CD14-positive monocyte (primary cell): ENCODE data around the gene AMBP. TPM values are rescaled to one million over a fixed set of nuclear protein-coding genes. Genes with fewer than 3 reads are reported as not detected.

Source experiments
- DNase-seq, 3 donors: peaks; one replicate each; pipeline ENCODE4 v3.0.0-alpha.2; 2011 to 2022
- H2AFZ ChIP-seq: 2 replicates; pipeline ENCODE4 v1.6.0; 2012; ENCODE audit warnings: mild to moderate bottlenecking, low read depth, low read length, inconsistent platforms; ENCODE audit not compliant: insufficient read depth, poor library complexity, severe bottlenecking
- H3K27ac ChIP-seq, 2 donors: 1 replicate in 1 of 2; 2 replicates in 1 of 2; pipeline ENCODE4 v1.5.1; 2012 to 2013; ENCODE audit warnings: low read length in 2 of 2, control low read depth in 1 of 2, inconsistent platforms in 1 of 2, low read depth in 1 of 2, mild to moderate bottlenecking in 1 of 2
- H3K27me3 ChIP-seq, 2 donors: one replicate each; pipeline versions ENCODE4 v1.6.0 to v1.6.1; 2011 to 2013; ENCODE audit warnings: low read length in 2 of 2; ENCODE audit not compliant: control insufficient read depth in 2 of 2, insufficient read depth in 2 of 2
- H3K36me3 ChIP-seq, 2 donors: replicated peaks in 1 of 2; 1 replicate in 1 of 2; 2 replicates in 1 of 2; pipeline versions ENCODE4 v1.5.1 to v1.6.1; 2012 to 2013; ENCODE audit warnings: low read length in 2 of 2, control low read depth in 1 of 2, inconsistent platforms in 1 of 2, mild to moderate bottlenecking in 1 of 2; ENCODE audit not compliant: insufficient read depth in 2 of 2, control insufficient read depth in 1 of 2
- H3K4me1 ChIP-seq, 2 donors: 1 replicate in 1 of 2; 2 replicates in 1 of 2; pipeline versions ENCODE4 v1.5.1 to v1.6.1; 2012 to 2013; ENCODE audit warnings: low read length in 2 of 2, control low read depth in 1 of 2, inconsistent platforms in 1 of 2, mild to moderate bottlenecking in 1 of 2, moderate library complexity in 1 of 2; ENCODE audit not compliant: insufficient read depth in 2 of 2, control insufficient read depth in 1 of 2
- H3K4me2 ChIP-seq: replicated peaks from 2 replicates; pipeline ENCODE3; 2012; ENCODE audit warnings: low read length, moderate library complexity, mild to moderate bottlenecking; ENCODE audit not compliant: poor library complexity, severe bottlenecking; ENCODE audit errors: extremely low read depth
- H3K4me3 ChIP-seq, 3 experiments: fragments of 200-600 bp in 1 of 3; sonication (generic) in 1 of 3; replicated peaks in 1 of 3; 1 replicate in 2 of 3; 2 replicates in 1 of 3; pipeline ENCODE4 v1.5.1; 2011 to 2013; ENCODE audit warnings: low read length in 3 of 3, mild to moderate bottlenecking in 3 of 3, control low read depth in 2 of 3, low read depth in 2 of 3, inconsistent platforms in 1 of 3, moderate library complexity in 1 of 3
- H3K79me2 ChIP-seq: 2 replicates; pipeline ENCODE4 v1.6.0; 2012; ENCODE audit warnings: mild to moderate bottlenecking, control low read depth, inconsistent platforms, low read length, moderate library complexity; ENCODE audit not compliant: insufficient read depth
- H3K9ac ChIP-seq: 2 replicates; pipeline ENCODE4 v1.6.0; 2017; ENCODE audit warnings: low read length, mild to moderate bottlenecking; ENCODE audit not compliant: insufficient read depth, poor library complexity, severe bottlenecking
- H3K9me3 ChIP-seq, 2 donors: replicated peaks in 1 of 2; 1 replicate in 1 of 2; 2 replicates in 1 of 2; pipeline versions ENCODE4 v1.5.1 to v1.6.1; 2012 to 2013; ENCODE audit warnings: low read length in 2 of 2, control low read depth in 1 of 2; ENCODE audit not compliant: control insufficient read depth in 1 of 2, insufficient read depth in 1 of 2
- H4K20me1 ChIP-seq: 2 replicates; pipeline ENCODE4 v1.6.0; 2012; ENCODE audit warnings: mild to moderate bottlenecking, low read length, control low read depth, moderate library complexity; ENCODE audit not compliant: insufficient read depth
- H3K27ac Mint-ChIP-seq, 7 donors: one replicate each; pipeline ENCODE4 v1.8.0; 2020; ENCODE audit warnings: mild to moderate bottlenecking in 7 of 7, mixed read lengths in 7 of 7, moderate library complexity in 6 of 7, inconsistent platforms in 2 of 7
- H3K27me3 Mint-ChIP-seq, 3 donors: one replicate each; pipeline ENCODE4 v1.8.0; 2021 to 2022; ENCODE audit warnings: low read depth in 3 of 3, mild to moderate bottlenecking in 3 of 3, mixed read lengths in 3 of 3, moderate library complexity in 3 of 3, inconsistent platforms in 1 of 3
- H3K36me3 Mint-ChIP-seq, 2 donors: one replicate each; pipeline ENCODE4 v1.8.0; 2020; ENCODE audit warnings: mixed read lengths in 2 of 2, inconsistent platforms in 1 of 2, mild to moderate bottlenecking in 1 of 2
- H3K4me1 Mint-ChIP-seq: one replicate; pipeline ENCODE4 v1.8.0; 2020; ENCODE audit warnings: mild to moderate bottlenecking, mixed read lengths
- H3K4me3 Mint-ChIP-seq, 2 donors: one replicate each; pipeline ENCODE4 v1.8.0; 2020; ENCODE audit warnings: mild to moderate bottlenecking in 2 of 2, mixed read lengths in 2 of 2, moderate library complexity in 1 of 2
- H3K9me3 Mint-ChIP-seq, 7 donors: one replicate each; pipeline ENCODE4 v1.8.0; 2020 to 2022; ENCODE audit warnings: mixed read lengths in 7 of 7, mild to moderate bottlenecking in 6 of 7, moderate library complexity in 6 of 7, inconsistent platforms in 2 of 7
- WGBS: methylation state at CpG from one replicate; pipeline ENCODE4 v1.1.5; 2013; ENCODE audit warnings: missing lambda C conversion rate; ENCODE audit not compliant: insufficient coverage; 5-methylcytosine and 5-hydroxymethylcytosine counted together
- intact Hi-C, 2 donors: fragments of 100-400 bp; cut with micrococcal nuclease; formaldehyde crosslinking; loops; one replicate each; pipeline versions ENCODE4 v1.15.0 to v1.15.1; 2023
- polyA plus RNA-seq, 3 donors: library from polyadenylated mRNA; depleted of rRNA in 1 of 3; unstranded in 2 of 3; stranded (reverse) in 1 of 3; fragments of 300-500 nt in 2 of 3; fragments of >200 nt in 1 of 3; fragmentation: Illumina TruSeq in 2 of 3; gene quantifications; 1 replicate in 2 of 3; 2 replicates in 1 of 3; pipeline ENCODE4 v1.2.3, GENCODE V29; 2012 to 2021
- TF ChIP-seq, protein P1 (sequence below): fragments of 200-600 bp; IDR thresholded peaks from one replicate; pipeline ENCODE4 v1.8.0; 2022; ENCODE audit warnings: antibody characterized with exemption, mild to moderate bottlenecking

The AMBP gene
- polyA plus RNA-seq, 3 donors, result not detected

DNA sequence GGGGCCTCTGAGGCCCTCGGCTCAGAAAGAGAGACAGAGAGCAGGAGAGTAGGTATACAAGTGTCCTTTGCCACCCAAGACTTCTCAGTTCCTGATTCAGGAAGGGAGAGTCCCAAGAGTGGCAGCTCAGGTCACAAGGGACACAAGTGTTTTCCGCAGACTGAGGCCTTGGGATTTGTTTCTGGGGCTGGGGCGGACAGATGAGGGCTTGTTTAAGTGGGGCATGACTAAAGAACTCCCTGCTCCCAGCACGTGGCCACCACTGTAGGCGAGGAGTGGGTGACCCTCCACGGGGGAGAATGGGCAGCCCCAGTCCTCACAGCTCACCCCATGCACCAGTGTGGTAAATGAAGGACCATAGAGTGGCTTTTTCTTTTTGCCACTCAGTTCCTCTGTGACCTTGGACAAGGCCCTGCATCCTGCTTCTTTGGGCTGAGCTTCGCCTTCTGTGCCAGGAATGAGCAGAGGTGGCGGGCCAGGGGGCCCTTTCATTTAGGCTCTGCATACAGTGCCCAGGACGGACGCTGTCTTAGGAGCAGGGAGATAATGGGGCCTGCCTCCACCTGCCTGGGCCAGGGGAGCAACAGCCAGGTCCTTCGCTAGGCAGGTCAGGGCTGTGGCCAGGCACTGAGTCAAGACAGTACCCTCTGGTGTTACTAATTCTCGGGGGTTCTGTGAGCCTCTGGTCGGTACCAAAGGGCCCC is 50.8 kb downstream of the AMBP start:
- Mint-ChIP-seq H3K27me3 (peaks cover 0 to 2% (median 0%) of the 10 kb centered on the region in 3 donors), H3K36me3 (peaks cover 38% of the 10 kb centered on the region in 2 donors), H3K4me1 (no peaks in the 10 kb centered on the region), H3K9me3 (peaks cover 10 to 18% (median 15%) of the 10 kb centered on the region in 7 donors), H3K27ac (no peak overlapping the region), H3K4me3 (no peak overlapping the region)
- Histone ChIP-seq H3K9ac (no peak overlapping the region), H3K9me3 (peaks cover 2 to 14% of the 10 kb centered on the region in 2 donors), H3K27me3 (no peaks in the 10 kb centered on the region), H2AFZ (no peak overlapping the region), H3K4me1 (no peaks in the 10 kb centered on the region), H3K36me3 (peaks cover 0 to 21% of the 10 kb centered on the region in 2 donors), H3K79me2 (no peaks in the 10 kb centered on the region), H3K4me3 (no peak overlapping the region), H3K4me2 (no peak overlapping the region), H4K20me1 (no peaks in the 10 kb centered on the region), H3K27ac (no peak overlapping the region)
- no peak for DNase-seq
- 96% methylated on average over 7 of the region's 13 CpGs for WGBS
- intact Hi-C loops, result no loop called here
- TF ChIP-seq, protein P1, sequence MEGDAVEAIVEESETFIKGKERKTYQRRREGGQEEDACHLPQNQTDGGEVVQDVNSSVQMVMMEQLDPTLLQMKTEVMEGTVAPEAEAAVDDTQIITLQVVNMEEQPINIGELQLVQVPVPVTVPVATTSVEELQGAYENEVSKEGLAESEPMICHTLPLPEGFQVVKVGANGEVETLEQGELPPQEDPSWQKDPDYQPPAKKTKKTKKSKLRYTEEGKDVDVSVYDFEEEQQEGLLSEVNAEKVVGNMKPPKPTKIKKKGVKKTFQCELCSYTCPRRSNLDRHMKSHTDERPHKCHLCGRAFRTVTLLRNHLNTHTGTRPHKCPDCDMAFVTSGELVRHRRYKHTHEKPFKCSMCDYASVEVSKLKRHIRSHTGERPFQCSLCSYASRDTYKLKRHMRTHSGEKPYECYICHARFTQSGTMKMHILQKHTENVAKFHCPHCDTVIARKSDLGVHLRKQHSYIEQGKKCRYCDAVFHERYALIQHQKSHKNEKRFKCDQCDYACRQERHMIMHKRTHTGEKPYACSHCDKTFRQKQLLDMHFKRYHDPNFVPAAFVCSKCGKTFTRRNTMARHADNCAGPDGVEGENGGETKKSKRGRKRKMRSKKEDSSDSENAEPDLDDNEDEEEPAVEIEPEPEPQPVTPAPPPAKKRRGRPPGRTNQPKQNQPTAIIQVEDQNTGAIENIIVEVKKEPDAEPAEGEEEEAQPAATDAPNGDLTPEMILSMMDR, result no peak

- Histone ChIP-seq H3K79me2 (no peaks in the 10 kb centered on the region), H3K4me2 (no peak overlapping the region), H3K9me3 (peaks cover 2 to 14% of the 10 kb centered on the region in 2 donors), H2AFZ (no peak overlapping the region), H3K36me3 (peaks cover 0 to 21% of the 10 kb centered on the region in 2 donors), H3K9ac (no peak overlapping the region), H3K4me1 (peaks cover 0 to 7% of the 10 kb centered on the region in 2 donors), H3K27ac (no peak overlapping the region), H3K4me3 (no peak overlapping the region), H3K27me3 (no peaks in the 10 kb centered on the region), H4K20me1 (no peaks in the 10 kb centered on the region)
- TF ChIP-seq, protein P1, result no peak
- H3K36me3 Mint-ChIP-seq, result peaks cover 38% of the 10 kb centered on the region in 2 donors
- no peak overlapping the region for H3K4me3 Mint-ChIP-seq
- no peak overlapping the region for H3K27ac Mint-ChIP-seq
- peaks cover 7% of the 10 kb centered on the region for H3K4me1 Mint-ChIP-seq
- WGBS, result 97% methylated on average over 3 of the region's 4 CpGs
- peaks cover 0 to 2% (median 0%) of the 10 kb centered on the region in 3 donors for H3K27me3 Mint-ChIP-seq
- DNase-seq, result no peak
- H3K9me3 Mint-ChIP-seq, result peaks cover 10 to 18% (median 16%) of the 10 kb centered on the region in 7 donors
- intact Hi-C loops, result no loop called here
Observed at GRCh38 chr9:114026335-114026734, 51.8 kb downstream of the AMBP start.
